ENCODE results near the gene APC2.

DNA sequence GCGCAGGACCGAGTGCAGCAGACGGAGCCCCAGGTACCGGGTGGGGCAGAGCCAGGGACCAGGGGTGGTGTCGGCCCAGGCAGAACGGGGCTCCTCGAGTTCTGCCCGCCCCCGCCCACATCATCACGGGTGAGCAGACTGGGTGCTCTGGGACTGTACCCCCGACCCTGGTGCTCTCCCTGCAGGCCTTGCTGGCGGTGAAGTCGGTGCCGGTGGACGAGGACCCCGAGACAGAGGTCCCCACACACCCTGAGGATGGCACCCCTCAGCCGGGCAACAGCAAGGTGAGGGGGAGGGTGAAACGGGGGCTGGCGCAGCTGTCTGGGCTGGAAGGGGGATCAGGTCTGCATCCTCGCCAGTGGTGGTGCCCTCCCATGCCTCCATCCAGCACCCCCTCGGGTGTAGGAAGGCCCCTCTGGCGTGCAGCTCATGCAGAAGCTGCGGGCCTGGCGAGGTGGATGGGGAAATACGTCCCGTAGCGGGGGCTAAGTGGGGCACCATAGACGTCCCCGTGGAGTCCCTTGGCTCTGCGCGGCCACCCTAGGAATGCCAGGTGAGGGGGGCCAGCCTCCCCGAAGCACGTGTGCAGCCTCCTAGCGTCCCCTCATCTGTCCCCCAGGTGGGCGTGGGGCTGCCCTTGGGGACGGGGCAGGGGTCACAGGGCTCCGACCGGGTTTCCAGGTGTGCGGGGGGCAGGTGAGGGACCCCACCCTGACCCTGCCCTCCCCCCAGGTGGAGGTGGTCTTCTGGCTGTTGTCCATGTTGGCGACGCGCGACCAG is 6.4 kb downstream of the APC2 start:
- TF ChIP-seq, protein P1, sequence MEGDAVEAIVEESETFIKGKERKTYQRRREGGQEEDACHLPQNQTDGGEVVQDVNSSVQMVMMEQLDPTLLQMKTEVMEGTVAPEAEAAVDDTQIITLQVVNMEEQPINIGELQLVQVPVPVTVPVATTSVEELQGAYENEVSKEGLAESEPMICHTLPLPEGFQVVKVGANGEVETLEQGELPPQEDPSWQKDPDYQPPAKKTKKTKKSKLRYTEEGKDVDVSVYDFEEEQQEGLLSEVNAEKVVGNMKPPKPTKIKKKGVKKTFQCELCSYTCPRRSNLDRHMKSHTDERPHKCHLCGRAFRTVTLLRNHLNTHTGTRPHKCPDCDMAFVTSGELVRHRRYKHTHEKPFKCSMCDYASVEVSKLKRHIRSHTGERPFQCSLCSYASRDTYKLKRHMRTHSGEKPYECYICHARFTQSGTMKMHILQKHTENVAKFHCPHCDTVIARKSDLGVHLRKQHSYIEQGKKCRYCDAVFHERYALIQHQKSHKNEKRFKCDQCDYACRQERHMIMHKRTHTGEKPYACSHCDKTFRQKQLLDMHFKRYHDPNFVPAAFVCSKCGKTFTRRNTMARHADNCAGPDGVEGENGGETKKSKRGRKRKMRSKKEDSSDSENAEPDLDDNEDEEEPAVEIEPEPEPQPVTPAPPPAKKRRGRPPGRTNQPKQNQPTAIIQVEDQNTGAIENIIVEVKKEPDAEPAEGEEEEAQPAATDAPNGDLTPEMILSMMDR (IDR thresholded peaks at IDR 0.05) = no peak
- TF ChIP-seq POLR2A (IDR thresholded peaks at IDR 0.05) = no peak
- TF ChIP-seq POLR2AphosphoS5 (IDR thresholded peaks at IDR 0.05) = no peak

Measured in prostate gland (tissue), 2 donors.